ENCODE measurements around the gene NR2C2.

- TF ChIP-seq, protein P1, sequence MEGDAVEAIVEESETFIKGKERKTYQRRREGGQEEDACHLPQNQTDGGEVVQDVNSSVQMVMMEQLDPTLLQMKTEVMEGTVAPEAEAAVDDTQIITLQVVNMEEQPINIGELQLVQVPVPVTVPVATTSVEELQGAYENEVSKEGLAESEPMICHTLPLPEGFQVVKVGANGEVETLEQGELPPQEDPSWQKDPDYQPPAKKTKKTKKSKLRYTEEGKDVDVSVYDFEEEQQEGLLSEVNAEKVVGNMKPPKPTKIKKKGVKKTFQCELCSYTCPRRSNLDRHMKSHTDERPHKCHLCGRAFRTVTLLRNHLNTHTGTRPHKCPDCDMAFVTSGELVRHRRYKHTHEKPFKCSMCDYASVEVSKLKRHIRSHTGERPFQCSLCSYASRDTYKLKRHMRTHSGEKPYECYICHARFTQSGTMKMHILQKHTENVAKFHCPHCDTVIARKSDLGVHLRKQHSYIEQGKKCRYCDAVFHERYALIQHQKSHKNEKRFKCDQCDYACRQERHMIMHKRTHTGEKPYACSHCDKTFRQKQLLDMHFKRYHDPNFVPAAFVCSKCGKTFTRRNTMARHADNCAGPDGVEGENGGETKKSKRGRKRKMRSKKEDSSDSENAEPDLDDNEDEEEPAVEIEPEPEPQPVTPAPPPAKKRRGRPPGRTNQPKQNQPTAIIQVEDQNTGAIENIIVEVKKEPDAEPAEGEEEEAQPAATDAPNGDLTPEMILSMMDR (IDR thresholded peaks at IDR 0.05) = no peak
- no peak for TF ChIP-seq ZFX (IDR thresholded peaks at IDR 0.05; ENCODE audit: borderline replicate concordance)
These were observed 138.9 kb downstream of the NR2C2 start for GRCh38 chr3:15086263-15086662.
